Esophagus muscularis mucosa (tissue), 4 donors: ENCODE data around the gene TTI1. TPM values are rescaled to one million over a fixed set of nuclear protein-coding genes. Genes with fewer than 3 reads are reported as not detected.

Experiments
- DNase-seq: peaks from one replicate; pipeline ENCODE4 v3.0.0-alpha.2; 2017; ENCODE audit errors: extremely low spot score
- H3K27ac ChIP-seq, 4 donors: fragments of 200-600 bp; sonication (generic); replicated peaks in 1 of 4; 1 replicate in 3 of 4; 2 replicates in 1 of 4; pipeline ENCODE4 v1.5.1; 2016 to 2019; ENCODE audit warnings: mild to moderate bottlenecking in 1 of 4
- H3K27me3 ChIP-seq, 4 donors: fragments of 200-600 bp; sonication (generic); one replicate each; pipeline versions ENCODE4 v1.5.1 to v1.6.0; 2016 to 2019
- H3K36me3 ChIP-seq, 4 donors: fragments of 200-600 bp; sonication (generic); one replicate each; pipeline ENCODE4 v1.5.1; 2016 to 2019
- H3K4me1 ChIP-seq, 4 donors: fragments of 200-600 bp; sonication (generic); one replicate each; pipeline ENCODE4 v1.5.1; 2016 to 2019
- H3K4me3 ChIP-seq, 4 donors: fragments of 200-600 bp; sonication (generic); 1 replicate in 2 of 4; 2 replicates in 2 of 4; pipeline ENCODE4 v1.5.1; 2016 to 2019; ENCODE audit warnings: mild to moderate bottlenecking in 4 of 4, moderate library complexity in 1 of 4
- H3K9me3 ChIP-seq, 4 donors: fragments of 200-600 bp; sonication (generic); 1 replicate in 3 of 4; 2 replicates in 1 of 4; pipeline ENCODE4 v1.5.1; 2016 to 2019
- CTCF ChIP-seq, 3 experiments: fragments of 200-600 bp in 2 of 3; fragments of 450-650 bp in 1 of 3; sonication (generic) in 2 of 3; IDR thresholded peaks; one replicate each; pipeline ENCODE4 v1.5.1; 2017 to 2019; ENCODE audit warnings: antibody characterized with exemption in 3 of 3, mild to moderate bottlenecking in 2 of 3, moderate library complexity in 1 of 3
- EP300 ChIP-seq: sonication (generic); formaldehyde crosslinking; IDR thresholded peaks from one replicate; pipeline ENCODE4 v1.6.1; 2017; ENCODE audit warnings: antibody characterized with exemption
- POLR2A ChIP-seq: fragments of 450-650 bp; IDR thresholded peaks from one replicate; pipeline ENCODE4 v1.6.1; 2017; ENCODE audit warnings: antibody characterized with exemption, moderate library complexity, mild to moderate bottlenecking, low read depth
- POLR2AphosphoS5 ChIP-seq, 2 donors: sonication (generic); formaldehyde crosslinking; IDR thresholded peaks; one replicate each; pipeline ENCODE4 v1.6.1; 2017; ENCODE audit warnings: antibody characterized with exemption in 2 of 2
- WGBS: methylation state at CpG from one replicate; pipeline ENCODE4 v1.1.5; 2018; 5-methylcytosine and 5-hydroxymethylcytosine counted together
- intact Hi-C: fragments of 100-400 bp; cut with DNase I; formaldehyde crosslinking; loops from one replicate; pipeline ENCODE4 v1.15.1; 2023
- total RNA-seq, 4 donors: library from RNA; depleted of rRNA; stranded (reverse); fragments of >200 nt; gene quantifications; one replicate each; pipeline versions ENCODE4 v1.1.0 to v1.2.1, GENCODE V29; 2016

The TTI1 gene
- total RNA-seq, 4 donors from 2014 or later: 11.3 to 14.3 (median 12.4) TPM

- Histone ChIP-seq H3K36me3 (no peaks in the 10 kb centered on the region), H3K4me3 (no peak overlapping the region), H3K4me1 (no peaks in the 10 kb centered on the region), H3K27ac (no peak overlapping the region), H3K9me3 (no peaks in the 10 kb centered on the region), H3K27me3 (no peaks in the 10 kb centered on the region)
- WGBS: 70% methylated on average over 11 of the region's 11 CpGs
- intact Hi-C loops: no loop called here
- TF ChIP-seq CTCF (IDR thresholded peaks at IDR 0.05): no peak
- no peak for TF ChIP-seq POLR2A
- no peak for TF ChIP-seq POLR2AphosphoS5 (IDR thresholded peaks at IDR 0.05)
- no peak for TF ChIP-seq EP300
- DNase-seq: peak; percentile 78
Observed at GRCh38 chr20:37945091-37945547, 88.1 kb downstream of the TTI1 start.

- 100% methylated on average over 1 of the region's 11 CpGs for WGBS
- Histone ChIP-seq H3K9me3 (no peaks in the 10 kb centered on the region), H3K36me3 (no peaks in the 10 kb centered on the region), H3K27ac (no peak overlapping the region), H3K4me3 (no peak overlapping the region), H3K27me3 (no peaks in the 10 kb centered on the region), H3K4me1 (no peaks in the 10 kb centered on the region)
- DNase-seq: peak; percentile 70
- TF ChIP-seq POLR2A (no peak), POLR2AphosphoS5 (IDR thresholded peaks at IDR 0.05) (no peak), EP300 (no peak), CTCF (IDR thresholded peaks at IDR 0.05) (no peak)
- intact Hi-C loops: no loop called here
Observed at GRCh38 chr20:37944456-37944981, 88.7 kb downstream of the TTI1 start.

GRCh38 chr20:37943501-37944455, 89.5 kb downstream of the TTI1 start:
- TF ChIP-seq POLR2A: no peak
- no peak for TF ChIP-seq POLR2AphosphoS5 (IDR thresholded peaks at IDR 0.05)
- no peak for TF ChIP-seq CTCF (IDR thresholded peaks at IDR 0.05)
- no peak for TF ChIP-seq EP300
- intact Hi-C loops: no loop called here
- DNase-seq: peak; percentile 81
- H3K27me3 ChIP-seq: no peaks in the 10 kb centered on the region
- no peaks in the 10 kb centered on the region for H3K9me3 ChIP-seq
- H3K36me3 ChIP-seq: no peaks in the 10 kb centered on the region
- H3K27ac ChIP-seq: no peak overlapping the region
- no peaks in the 10 kb centered on the region for H3K4me1 ChIP-seq
- no peak overlapping the region for H3K4me3 ChIP-seq
- WGBS: 86% methylated on average over 29 of the region's 47 CpGs

- Histone ChIP-seq H3K9me3 (no peaks in the 10 kb centered on the region), H3K4me3 (no peak overlapping the region), H3K27me3 (no peaks in the 10 kb centered on the region), H3K4me1 (no peaks in the 10 kb centered on the region), H3K36me3 (no peaks in the 10 kb centered on the region), H3K27ac (no peak overlapping the region)
- 78% methylated on average over 12 of the region's 12 CpGs for WGBS
- intact Hi-C loops: no loop called here
- TF ChIP-seq POLR2AphosphoS5 (IDR thresholded peaks at IDR 0.05): no peak
- TF ChIP-seq POLR2A: no peak
- no peak for TF ChIP-seq EP300
- TF ChIP-seq CTCF (IDR thresholded peaks at IDR 0.05): no peak
- DNase-seq: no peak
Observed at GRCh38 chr20:37943033-37943432, 90.2 kb downstream of the TTI1 start.
